ENCODE results near the gene STX12. TPM values are rescaled to one million over a fixed set of nuclear protein-coding genes. Genes with fewer than 3 reads are reported as not detected.

Gene STX12
- total RNA-seq, 1 donor from 2014 or later: 44.5 TPM

GRCh38 chr1:27727126-27727525 is 45.9 kb upstream of the STX12 start:
- H3K27ac Mint-ChIP-seq (ENCODE audit: unreplicated experiment): peak overlapping the region; percentile 34
- peaks cover 14% of the 10 kb centered on the region for H3K36me3 Mint-ChIP-seq (ENCODE audit: unreplicated experiment)
- peaks cover 16% of the 10 kb centered on the region for H3K4me1 Mint-ChIP-seq (ENCODE audit: unreplicated experiment)
- DNase-seq (ENCODE audit: extremely low spot score, unreplicated experiment): no peak
- H3K27me3 Mint-ChIP-seq (ENCODE audit: unreplicated experiment): no peaks in the 10 kb centered on the region
- TF ChIP-seq CTCF (IDR thresholded peaks at IDR 0.05): no peak
- no peaks in the 10 kb centered on the region for H3K9me3 Mint-ChIP-seq (ENCODE audit: unreplicated experiment)
- peak overlapping the region; percentile 83 for H3K4me3 Mint-ChIP-seq (ENCODE audit: unreplicated experiment)

DNA sequence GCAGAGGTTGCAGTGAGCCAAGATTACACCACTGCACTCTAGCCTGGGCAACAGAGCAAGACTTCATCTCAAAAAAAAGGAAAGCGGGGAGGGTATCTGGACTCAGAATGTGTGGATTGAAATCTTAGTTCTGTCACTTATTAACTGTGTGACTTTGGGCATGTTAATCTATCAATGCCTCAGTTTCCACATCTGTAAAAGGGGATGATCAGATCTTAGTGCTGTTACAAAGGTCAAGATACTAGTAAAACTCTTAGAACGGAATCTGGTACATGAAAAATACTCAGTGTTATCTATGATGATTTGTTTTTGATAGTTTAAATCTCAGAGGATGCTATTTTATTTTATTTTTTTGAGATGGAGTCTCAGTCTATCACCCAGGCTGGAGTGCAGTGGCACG is 36.8 kb upstream of the STX12 start:
- Mint-ChIP-seq H3K27me3 (ENCODE audit: unreplicated experiment) (no peaks in the 10 kb centered on the region), H3K36me3 (ENCODE audit: unreplicated experiment) (peaks cover 36% of the 10 kb centered on the region), H3K4me3 (ENCODE audit: unreplicated experiment) (no peak overlapping the region), H3K9me3 (ENCODE audit: unreplicated experiment) (no peaks in the 10 kb centered on the region), H3K4me1 (ENCODE audit: unreplicated experiment) (no peaks in the 10 kb centered on the region), H3K27ac (ENCODE audit: unreplicated experiment) (no peak overlapping the region)
- no peak for TF ChIP-seq CTCF (IDR thresholded peaks at IDR 0.05)
- no peak for DNase-seq (ENCODE audit: extremely low spot score, unreplicated experiment)

DNA sequence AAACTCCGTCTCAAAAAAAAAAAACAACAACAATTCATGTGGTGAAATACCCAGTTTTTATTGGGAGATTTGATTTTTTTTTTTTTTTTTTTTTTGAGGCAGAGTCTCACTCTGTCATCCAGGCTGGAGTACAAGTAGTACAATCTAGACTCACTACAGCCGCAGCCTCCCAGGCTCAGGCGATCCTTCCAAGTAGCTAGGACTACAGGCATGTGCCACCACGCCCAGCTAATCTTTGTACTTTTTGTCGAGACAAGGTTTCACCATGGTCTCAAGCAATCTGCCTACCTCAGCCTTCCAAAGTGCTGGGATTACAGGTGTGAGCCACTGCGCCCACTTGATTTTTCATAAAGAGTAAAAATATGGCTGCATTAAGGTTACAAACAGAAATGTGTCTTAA is 31.9 kb upstream of the STX12 start:
- no peak overlapping the region for H3K27ac Mint-ChIP-seq (ENCODE audit: unreplicated experiment)
- DNase-seq (ENCODE audit: extremely low spot score, unreplicated experiment): no peak
- no peak overlapping the region for H3K4me3 Mint-ChIP-seq (ENCODE audit: unreplicated experiment)
- no peaks in the 10 kb centered on the region for H3K4me1 Mint-ChIP-seq (ENCODE audit: unreplicated experiment)
- H3K27me3 Mint-ChIP-seq (ENCODE audit: unreplicated experiment): no peaks in the 10 kb centered on the region
- TF ChIP-seq CTCF (IDR thresholded peaks at IDR 0.05): no peak
- H3K9me3 Mint-ChIP-seq (ENCODE audit: unreplicated experiment): no peaks in the 10 kb centered on the region
- peaks cover 41% of the 10 kb centered on the region for H3K36me3 Mint-ChIP-seq (ENCODE audit: unreplicated experiment)

DNA sequence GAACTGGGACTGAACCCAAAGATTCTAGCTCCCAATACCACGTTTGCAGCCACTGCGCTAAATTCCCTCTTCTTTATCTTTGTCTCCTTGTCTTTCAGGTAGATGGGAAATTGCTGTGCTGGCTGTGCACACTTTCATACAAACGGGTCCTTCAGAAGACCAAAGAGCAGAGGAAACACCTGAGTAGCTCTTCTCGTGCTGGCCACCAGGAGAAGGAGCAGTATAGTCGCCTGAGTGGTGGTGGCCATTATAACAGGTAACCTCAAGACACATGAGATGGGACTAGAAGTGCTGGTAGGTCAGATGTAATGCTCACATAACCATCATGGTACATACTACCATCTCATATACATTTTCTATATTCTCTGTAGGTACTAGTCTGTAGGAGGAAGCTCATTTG is 28.5 kb upstream of the STX12 start:
- no peak for TF ChIP-seq CTCF (IDR thresholded peaks at IDR 0.05)
- H3K27ac Mint-ChIP-seq (ENCODE audit: unreplicated experiment): no peak overlapping the region
- no peak overlapping the region for H3K4me3 Mint-ChIP-seq (ENCODE audit: unreplicated experiment)
- no peaks in the 10 kb centered on the region for H3K4me1 Mint-ChIP-seq (ENCODE audit: unreplicated experiment)
- no peaks in the 10 kb centered on the region for H3K27me3 Mint-ChIP-seq (ENCODE audit: unreplicated experiment)
- peaks cover 33% of the 10 kb centered on the region for H3K36me3 Mint-ChIP-seq (ENCODE audit: unreplicated experiment)
- no peaks in the 10 kb centered on the region for H3K9me3 Mint-ChIP-seq (ENCODE audit: unreplicated experiment)
- no peak for DNase-seq (ENCODE audit: extremely low spot score, unreplicated experiment)

- Mint-ChIP-seq H3K4me1 (ENCODE audit: unreplicated experiment) (no peaks in the 10 kb centered on the region), H3K27ac (ENCODE audit: unreplicated experiment) (no peak overlapping the region), H3K4me3 (ENCODE audit: unreplicated experiment) (no peak overlapping the region), H3K27me3 (ENCODE audit: unreplicated experiment) (no peaks in the 10 kb centered on the region), H3K36me3 (ENCODE audit: unreplicated experiment) (peaks cover 42% of the 10 kb centered on the region), H3K9me3 (ENCODE audit: unreplicated experiment) (no peaks in the 10 kb centered on the region)
- no peak for DNase-seq (ENCODE audit: extremely low spot score, unreplicated experiment)
- TF ChIP-seq CTCF (IDR thresholded peaks at IDR 0.05): no peak
These were observed 27.6 kb upstream of the STX12 start for GRCh38 chr1:27745466-27745865.

All from osteocyte (in vitro differentiated cells).